Body of pancreas (tissue), 4 donors: ENCODE results near the gene DPRX. TPM values are rescaled to one million over a fixed set of nuclear protein-coding genes. Genes with fewer than 3 reads are reported as not detected.

Experiments used
- ATAC-seq: fragments of 150-250 bp; one replicate; pipeline ENCODE4 v1.9.1; 2016
- DNase-seq, 4 donors: peaks; one replicate each; pipeline ENCODE4 v3.0.0-alpha.2; 2019
- H3K27ac ChIP-seq, 4 donors: fragments of 200-600 bp; sonication (generic); 1 replicate in 3 of 4; 2 replicates in 1 of 4; pipeline versions ENCODE4 v1.5.1 to v1.6.1; 2016 to 2019; ENCODE audit warnings: mild to moderate bottlenecking in 1 of 4, mixed read lengths in 1 of 4, moderate library complexity in 1 of 4
- H3K27me3 ChIP-seq, 2 donors: fragments of 200-600 bp; sonication (generic); one replicate each; pipeline ENCODE4 v1.6.0; 2016; ENCODE audit warnings: mild to moderate bottlenecking in 1 of 2
- H3K36me3 ChIP-seq, 2 donors: fragments of 200-600 bp; sonication (generic); replicated peaks in 1 of 2; 2 replicates each; pipeline ENCODE4 v1.5.1; 2016; ENCODE audit warnings: low read depth in 2 of 2; ENCODE audit not compliant: insufficient read depth in 1 of 2
- H3K4me1 ChIP-seq: fragments of 200-600 bp; sonication (generic); one replicate; pipeline ENCODE4 v1.6.0; 2016
- H3K4me3 ChIP-seq, 2 donors: fragments of 200-600 bp; sonication (generic); 1 replicate in 1 of 2; 2 replicates in 1 of 2; pipeline ENCODE4 v1.5.1; 2016 to 2019
- H3K9me3 ChIP-seq, 3 donors: fragments of 200-600 bp; sonication (generic); 1 replicate in 2 of 3; 2 replicates in 1 of 3; pipeline ENCODE4 v1.5.1; 2016
- CTCF ChIP-seq, 7 experiments: fragments of 450-650 bp in 4 of 7; fragments of 200-600 bp in 3 of 7; sonication (generic) in 3 of 7; IDR thresholded peaks; one replicate each; pipeline ENCODE4 v1.5.1; 2016 to 2019; ENCODE audit warnings: antibody characterized with exemption in 7 of 7
- POLR2A ChIP-seq, 3 donors: fragments of 450-650 bp; IDR thresholded peaks; one replicate each; pipeline ENCODE4 v1.6.1; 2016; ENCODE audit warnings: antibody characterized with exemption in 3 of 3, mild to moderate bottlenecking in 2 of 3
- WGBS, 2 donors: methylation state at CpG; one replicate each; pipeline ENCODE4 v1.1.5; 2017; 5-methylcytosine and 5-hydroxymethylcytosine counted together
- intact Hi-C: fragments of 100-400 bp; cut with DNase I; formaldehyde crosslinking; loops from one replicate; pipeline ENCODE4 v1.15.1; 2023
- total RNA-seq, 2 donors: library from RNA; depleted of rRNA; stranded (reverse); fragments of >200 nt; gene quantifications; one replicate each; pipeline ENCODE4 v1.1.0, GENCODE V29; 2016

The DPRX gene
- total RNA-seq, 2 donors from 2014 or later = not detected

GRCh38 chr19:53647792-53648191 is 16.0 kb downstream of the DPRX start:
- peaks cover 0 to 12% (median 0%) of the 10 kb centered on the region in 3 donors for H3K9me3 ChIP-seq
- WGBS, 2 donors = 96 to 98% methylated on average over 29 to 30 of the region's 33 CpGs
- no peaks in the 10 kb centered on the region for H3K36me3 ChIP-seq
- no peaks in the 10 kb centered on the region for H3K4me1 ChIP-seq
- ATAC-seq (no peak), DNase-seq (no peak)
- H3K27ac ChIP-seq = no peak overlapping the region
- H3K27me3 ChIP-seq = no peaks in the 10 kb centered on the region
- H3K4me3 ChIP-seq = no peak overlapping the region
- no peak for TF ChIP-seq CTCF (IDR thresholded peaks at IDR 0.05)
- no peak for TF ChIP-seq POLR2A (IDR thresholded peaks at IDR 0.05)
- intact Hi-C loops = no loop called here

- Histone ChIP-seq H3K36me3 (no peaks in the 10 kb centered on the region), H3K9me3 (peaks cover 0 to 12% (median 0%) of the 10 kb centered on the region in 3 donors), H3K27me3 (no peaks in the 10 kb centered on the region), H3K4me1 (no peaks in the 10 kb centered on the region), H3K27ac (no peak overlapping the region), H3K4me3 (no peak overlapping the region)
- intact Hi-C loops = no loop called here
- ATAC-seq = no peak
- 89 to 92% methylated on average over 30 to 34 of the region's 34 CpGs for WGBS, 2 donors
- DNase-seq = no peak
- no peak for TF ChIP-seq CTCF (IDR thresholded peaks at IDR 0.05)
- no peak for TF ChIP-seq POLR2A (IDR thresholded peaks at IDR 0.05)
Observed at GRCh38 chr19:53649746-53650593, 18.2 kb downstream of the DPRX start.

- no peaks in the 10 kb centered on the region for H3K4me1 ChIP-seq
- H3K36me3 ChIP-seq = no peaks in the 10 kb centered on the region
- no peak overlapping the region for H3K4me3 ChIP-seq
- no peaks in the 10 kb centered on the region for H3K27me3 ChIP-seq
- intact Hi-C loops = no loop called here
- H3K27ac ChIP-seq = no peak overlapping the region
- no peak for TF ChIP-seq CTCF (IDR thresholded peaks at IDR 0.05)
- WGBS, 2 donors = 81 to 93% methylated on average over 6 of the region's 6 CpGs
- ATAC-seq (no peak), DNase-seq (no peak)
- peaks cover 0 to 12% (median 0%) of the 10 kb centered on the region in 3 donors for H3K9me3 ChIP-seq
Observed at GRCh38 chr19:53652476-53652875, 20.7 kb downstream of the DPRX start.

- intact Hi-C loops = no loop called here
- Histone ChIP-seq H3K9me3 (no peaks in the 10 kb centered on the region), H3K27ac (no peak overlapping the region), H3K4me3 (no peak overlapping the region), H3K4me1 (no peaks in the 10 kb centered on the region), H3K36me3 (no peaks in the 10 kb centered on the region), H3K27me3 (no peaks in the 10 kb centered on the region)
- DNase-seq = no peak
- 68 to 69% methylated on average over 8 of the region's 8 CpGs for WGBS, 2 donors
- no peak for ATAC-seq
- no peak for TF ChIP-seq POLR2A (IDR thresholded peaks at IDR 0.05)
- no peak for TF ChIP-seq CTCF (IDR thresholded peaks at IDR 0.05)
Observed at GRCh38 chr19:53655042-53655665, 23.4 kb downstream of the DPRX start.
